ENCODE data around the gene GAB4.

GAB4 gene

GRCh38 chr22:16922706-16923105 lies 85.3 kb downstream of the GAB4 start:
- no peaks in the 10 kb centered on the region for H4K20me1 ChIP-seq (ENCODE audit: insufficient read depth, low read length)
- H3K27me3 ChIP-seq (replicated peaks; ENCODE audit: insufficient read depth, low read length): no peaks in the 10 kb centered on the region
- H3K36me3 ChIP-seq (replicated peaks; ENCODE audit: insufficient read depth, low read length): no peaks in the 10 kb centered on the region
- no peaks in the 10 kb centered on the region for H3K79me2 ChIP-seq (ENCODE audit: low read length)
- no peak overlapping the region for H3K9ac ChIP-seq (ENCODE audit: low read length)
- no peak overlapping the region for H2AFZ ChIP-seq (ENCODE audit: low read length)
- no peaks in the 10 kb centered on the region for H3K4me1 ChIP-seq (ENCODE audit: low read length)
- H3K4me2 ChIP-seq (ENCODE audit: low read depth, low read length): no peak overlapping the region
- DNase-seq: no peak
- no peak overlapping the region for H3K27ac ChIP-seq (ENCODE audit: low read length)
- no peaks in the 10 kb centered on the region for H3K9me2 ChIP-seq (replicated peaks; ENCODE audit: insufficient read depth, low read length)
- TF ChIP-seq EZH2phosphoT487 (IDR thresholded peaks at IDR 0.05; ENCODE audit: low read length) (no peak), CTCF (IDR thresholded peaks at IDR 0.05; ENCODE audit: low read length) (no peak)
- H3K4me3 ChIP-seq (ENCODE audit: low read length): no peak overlapping the region
- no peaks in the 10 kb centered on the region for H3F3A ChIP-seq (ENCODE audit: insufficient read depth, low read length)
- H3K9me3 ChIP-seq (replicated peaks; ENCODE audit: insufficient read depth, low read length): no peaks in the 10 kb centered on the region

GRCh38 chr22:16922076-16922475 lies 85.9 kb downstream of the GAB4 start:
- no peak overlapping the region for H3K9ac ChIP-seq (ENCODE audit: low read length)
- no peaks in the 10 kb centered on the region for H3K4me1 ChIP-seq (ENCODE audit: low read length)
- H3K27me3 ChIP-seq (replicated peaks; ENCODE audit: insufficient read depth, low read length): no peaks in the 10 kb centered on the region
- DNase-seq: no peak
- H4K20me1 ChIP-seq (ENCODE audit: insufficient read depth, low read length): no peaks in the 10 kb centered on the region
- H3K4me3 ChIP-seq (ENCODE audit: low read length): no peak overlapping the region
- no peak overlapping the region for H3K27ac ChIP-seq (ENCODE audit: low read length)
- no peak overlapping the region for H3K4me2 ChIP-seq (ENCODE audit: low read depth, low read length)
- no peaks in the 10 kb centered on the region for H3K36me3 ChIP-seq (replicated peaks; ENCODE audit: insufficient read depth, low read length)
- no peaks in the 10 kb centered on the region for H3K9me2 ChIP-seq (replicated peaks; ENCODE audit: insufficient read depth, low read length)
- no peaks in the 10 kb centered on the region for H3F3A ChIP-seq (ENCODE audit: insufficient read depth, low read length)
- no peak overlapping the region for H2AFZ ChIP-seq (ENCODE audit: low read length)
- TF ChIP-seq EZH2phosphoT487 (IDR thresholded peaks at IDR 0.05; ENCODE audit: low read length) (no peak), EZH2 (optimal IDR thresholded peaks at IDR 0.05; ENCODE audit: low read depth, low read length) (no peak), CTCF (IDR thresholded peaks at IDR 0.05; ENCODE audit: low read length) (no peak)
- H3K9me3 ChIP-seq (replicated peaks; ENCODE audit: insufficient read depth, low read length): no peaks in the 10 kb centered on the region
- H3K79me2 ChIP-seq (ENCODE audit: low read length): no peaks in the 10 kb centered on the region

- Histone ChIP-seq H3K4me1 (ENCODE audit: low read length) (0 out of 2 replicates have a peak, but pooled peaks cover 5% of the 10 kb centered on the region), H3K9ac (ENCODE audit: low read length) (no peak overlapping the region), H3F3A (ENCODE audit: insufficient read depth, low read length) (no peaks in the 10 kb centered on the region), H3K36me3 (replicated peaks; ENCODE audit: insufficient read depth, low read length) (no peaks in the 10 kb centered on the region), H3K9me3 (replicated peaks; ENCODE audit: insufficient read depth, low read length) (no peaks in the 10 kb centered on the region), H4K20me1 (ENCODE audit: insufficient read depth, low read length) (no peaks in the 10 kb centered on the region), H3K4me2 (ENCODE audit: low read depth, low read length) (peak overlapping the region; percentile 51), H3K9me2 (replicated peaks; ENCODE audit: insufficient read depth, low read length) (no peaks in the 10 kb centered on the region), H3K4me3 (ENCODE audit: low read length) (no peak overlapping the region), H3K27ac (ENCODE audit: low read length) (no peak overlapping the region), H3K79me2 (ENCODE audit: low read length) (no peaks in the 10 kb centered on the region), H2AFZ (ENCODE audit: low read length) (peak overlapping the region; percentile 54), H3K27me3 (replicated peaks; ENCODE audit: insufficient read depth, low read length) (no peaks in the 10 kb centered on the region)
- DNase-seq: peak; percentile 74
- no peak for TF ChIP-seq EZH2 (optimal IDR thresholded peaks at IDR 0.05; ENCODE audit: low read depth, low read length)
- TF ChIP-seq CTCF (IDR thresholded peaks at IDR 0.05; ENCODE audit: low read length): peak; percentile 78
Observed at GRCh38 chr22:16917144-16918003, 90.6 kb downstream of the GAB4 start.

All from MM.1S (cell line).